B cell (primary cell): ENCODE measurements around the gene NUDT12. TPM values are rescaled to one million over a fixed set of nuclear protein-coding genes. Genes with fewer than 3 reads are reported as not detected.

Experiments used
- ATAC-seq: fragments of 200-7000 bp; cut with Tn5 transposase; one replicate; pipeline ENCODE4 v1.10.0; 2021; ENCODE audit warnings: low read depth, mild to moderate bottlenecking, moderate number of reproducible peaks, moderate library complexity
- CTCF ChIA-PET: fragments of 350-600 bp; sonication (Branson Sonifier 250); formaldehyde crosslinking; loops from one replicate; lab custom pipeline; 2021; ENCODE audit warnings: antibody characterized with exemption, inconsistent platforms; lab: Charles Lee
- POLR2A ChIA-PET: fragments of 350-600 bp; sonication (Branson Sonifier 250); formaldehyde crosslinking; loops from one replicate; lab custom pipeline; 2021; ENCODE audit warnings: antibody characterized with exemption; lab: Charles Lee
- DNase-seq: peaks from one replicate; pipeline ENCODE4 v3.0.0; 2013
- H2AFZ ChIP-seq: 2 replicates; pipeline ENCODE4 v1.6.1; 2012; ENCODE audit warnings: mild to moderate bottlenecking, low read depth, low read length; ENCODE audit not compliant: insufficient read depth, poor library complexity, severe bottlenecking
- H3K27ac ChIP-seq, 2 donors: 1 replicate in 1 of 2; 2 replicates in 1 of 2; pipeline ENCODE4 v1.5.1; 2012 to 2013; ENCODE audit warnings: low read length in 2 of 2, mild to moderate bottlenecking in 2 of 2, moderate library complexity in 1 of 2
- H3K27me3 ChIP-seq, 4 experiments: fragments of 200-600 bp in 1 of 4; sonication (generic) in 1 of 4; replicated peaks in 1 of 4; 1 replicate in 2 of 4; 2 replicates in 2 of 4; pipeline versions ENCODE4 v1.6.1 to v1.7.0; 2013 to 2016; ENCODE audit warnings: low read length in 3 of 4, mild to moderate bottlenecking in 2 of 4, mixed read lengths in 1 of 4, moderate library complexity in 1 of 4; ENCODE audit not compliant: insufficient read depth in 4 of 4, control insufficient read depth in 3 of 4; ENCODE audit errors: control extremely low read depth in 1 of 4
- H3K36me3 ChIP-seq, 2 experiments: replicated peaks in 1 of 2; 1 replicate in 1 of 2; 2 replicates in 1 of 2; pipeline versions ENCODE4 v1.6.1 to v1.7.1; 2013; ENCODE audit warnings: low read length in 1 of 2; ENCODE audit not compliant: insufficient read depth in 2 of 2, control insufficient read depth in 1 of 2; ENCODE audit errors: control extremely low read depth in 1 of 2, extremely low read depth in 1 of 2
- H3K4me1 ChIP-seq, 2 donors: fragments of 200-600 bp in 1 of 2; sonication (generic) in 1 of 2; 1 replicate in 1 of 2; 2 replicates in 1 of 2; pipeline versions ENCODE4 v1.5.1 to v1.6.1; 2013 to 2017; ENCODE audit warnings: low read length in 2 of 2; ENCODE audit not compliant: control insufficient read depth in 2 of 2, insufficient read depth in 2 of 2
- H3K4me2 ChIP-seq: replicated peaks from 2 replicates; pipeline ENCODE3; 2012; ENCODE audit warnings: mild to moderate bottlenecking, low read depth, low read length; ENCODE audit not compliant: poor library complexity, severe bottlenecking
- H3K4me3 ChIP-seq, 5 experiments: fragments of 200-600 bp in 1 of 5; sonication (generic) in 1 of 5; 1 replicate in 3 of 5; 2 replicates in 2 of 5; pipeline versions ENCODE4 v1.5.1 to v1.7.0; 2011 to 2016; ENCODE audit warnings: low read length in 4 of 5, mild to moderate bottlenecking in 4 of 5, low read depth in 2 of 5, control low read depth in 1 of 5, moderate library complexity in 1 of 5; ENCODE audit not compliant: insufficient read depth in 1 of 5; ENCODE audit errors: control extremely low read depth in 1 of 5, extremely low read depth in 1 of 5
- H3K79me2 ChIP-seq: fragments of 200-600 bp; sonication (generic); one replicate; pipeline ENCODE4 v1.6.0; 2016; ENCODE audit warnings: low read length; ENCODE audit not compliant: control insufficient read depth, insufficient read depth
- H3K9ac ChIP-seq: fragments of 200-600 bp; sonication (generic); 2 replicates; pipeline ENCODE4 v1.6.1; 2017; ENCODE audit warnings: mild to moderate bottlenecking, low read length, moderate library complexity
- H3K9me3 ChIP-seq, 3 donors: one replicate each; pipeline versions ENCODE4 v1.6.1 to v1.7.1; 2013; ENCODE audit warnings: low read length in 2 of 3; ENCODE audit not compliant: control insufficient read depth in 2 of 3, insufficient read depth in 1 of 3; ENCODE audit errors: control extremely low read depth in 1 of 3
- H4K20me1 ChIP-seq: 2 replicates; pipeline ENCODE4 v1.6.0; 2012; ENCODE audit warnings: mild to moderate bottlenecking, low read length; ENCODE audit not compliant: insufficient read depth, control insufficient read depth, poor library complexity, severe bottlenecking
- H3K27ac Mint-ChIP-seq: one replicate; pipeline ENCODE4 v1.8.0; 2021; ENCODE audit warnings: mixed read lengths
- H3K27me3 Mint-ChIP-seq: one replicate; pipeline ENCODE4 v1.8.0; 2021; ENCODE audit warnings: mixed read lengths
- H3K4me1 Mint-ChIP-seq: one replicate; pipeline ENCODE4 v1.8.0; 2021; ENCODE audit warnings: mixed read lengths
- H3K4me3 Mint-ChIP-seq: one replicate; pipeline ENCODE4 v1.8.0; 2021; ENCODE audit warnings: mixed read lengths
- H3K9me3 Mint-ChIP-seq: one replicate; pipeline ENCODE4 v1.8.0; 2022; ENCODE audit warnings: mixed read lengths; ENCODE audit not compliant: insufficient read depth
- CTCF ChIP-seq: fragments of 200-600 bp; IDR thresholded peaks from one replicate; pipeline ENCODE4 v1.8.0; 2022; ENCODE audit warnings: antibody characterized with exemption, mild to moderate bottlenecking
- EZH2 ChIP-seq: IDR thresholded peaks from 2 replicates; pipeline ENCODE4 v1.6.1; 2012; ENCODE audit warnings: borderline replicate concordance, low read depth, mild to moderate bottlenecking, moderate library complexity, low read length; ENCODE audit not compliant: insufficient read depth, poor library complexity, severe bottlenecking
- WGBS: methylation state at CpG from one replicate; pipeline ENCODE4 v1.1.5; 2013; ENCODE audit warnings: missing lambda C conversion rate; ENCODE audit not compliant: insufficient coverage; 5-methylcytosine and 5-hydroxymethylcytosine counted together
- intact Hi-C: fragments of 100-400 bp; cut with micrococcal nuclease; formaldehyde crosslinking; loops from one replicate; pipeline ENCODE4 v1.10.0; 2022
- polyA plus RNA-seq: library from polyadenylated mRNA; depleted of rRNA; stranded (reverse); fragments of >200 nt; gene quantifications from 2 replicates; pipeline ENCODE4 v1.2.3, GENCODE V29; 2012
- total RNA-seq, 2 donors: library from RNA; stranded (reverse); fragments of 120-200 nt in 1 of 2; gene quantifications; 1 replicate in 1 of 2; 2 replicates in 1 of 2; pipeline versions ENCODE4 v1.2.3 to v1.2.4, GENCODE V29; 2013 to 2022

Gene NUDT12
- total and polyA plus RNA-seq, 2 donors (not counting 1 experiment from before 2014, with no cell fraction given), result 0.97 to 2.6 TPM

GRCh38 chr5:103541569-103541968, 21.0 kb downstream of the NUDT12 start:
- Histone ChIP-seq H3K4me2 (no peak overlapping the region), H3K79me2 (no peaks in the 10 kb centered on the region), H3K27me3 (no peaks in the 10 kb centered on the region), H3K9me3 (no peaks in the 10 kb centered on the region), H3K27ac (no peak overlapping the region), H3K4me3 (no peak overlapping the region), H3K4me1 (no peaks in the 10 kb centered on the region), H2AFZ (no peak overlapping the region), H4K20me1 (no peaks in the 10 kb centered on the region), H3K36me3 (no peaks in the 10 kb centered on the region), H3K9ac (no peak overlapping the region)
- H3K4me3 Mint-ChIP-seq, result no peak overlapping the region
- H3K9me3 Mint-ChIP-seq, result no peaks in the 10 kb centered on the region
- intact Hi-C loops, result no loop called here
- no peaks in the 10 kb centered on the region for H3K4me1 Mint-ChIP-seq
- no peaks in the 10 kb centered on the region for H3K27me3 Mint-ChIP-seq
- CTCF ChIA-PET, result no interaction called here
- no CpG with 5 or more reads among the region's 3 CpGs for WGBS
- no peak overlapping the region for H3K27ac Mint-ChIP-seq
- ATAC-seq, result no peak
- POLR2A ChIA-PET, result no interaction called here
- TF ChIP-seq CTCF, result no peak
- no peak for TF ChIP-seq EZH2
- no peak for DNase-seq

- no peaks in the 10 kb centered on the region for H3K27me3 ChIP-seq
- no peaks in the 10 kb centered on the region for H3K36me3 ChIP-seq
- TF ChIP-seq EZH2, result no peak
- no peak overlapping the region for H2AFZ ChIP-seq
- no peak overlapping the region for H3K4me3 ChIP-seq
- no peaks in the 10 kb centered on the region for H3K4me1 ChIP-seq
- H3K27ac ChIP-seq, result no peak overlapping the region
- H4K20me1 ChIP-seq, result no peaks in the 10 kb centered on the region
- H3K9me3 Mint-ChIP-seq, result no peaks in the 10 kb centered on the region
- CTCF ChIA-PET, result no interaction called here
- POLR2A ChIA-PET, result no interaction called here
- no CpG with 5 or more reads among the region's 2 CpGs for WGBS
- no peak for ATAC-seq
- no peak for DNase-seq
- no peaks in the 10 kb centered on the region for H3K9me3 ChIP-seq
- H3K4me2 ChIP-seq, result no peak overlapping the region
- H3K27me3 Mint-ChIP-seq, result no peaks in the 10 kb centered on the region
- no peaks in the 10 kb centered on the region for H3K79me2 ChIP-seq
- H3K9ac ChIP-seq, result no peak overlapping the region
- no peaks in the 10 kb centered on the region for H3K4me1 Mint-ChIP-seq
- H3K4me3 Mint-ChIP-seq, result no peak overlapping the region
- no peak overlapping the region for H3K27ac Mint-ChIP-seq
- intact Hi-C loops, result no loop called here
Observed at GRCh38 chr5:103541114-103541513, 21.5 kb downstream of the NUDT12 start.
